ENCODE results near the gene MMP23B.

The MMP23B gene

DNA sequence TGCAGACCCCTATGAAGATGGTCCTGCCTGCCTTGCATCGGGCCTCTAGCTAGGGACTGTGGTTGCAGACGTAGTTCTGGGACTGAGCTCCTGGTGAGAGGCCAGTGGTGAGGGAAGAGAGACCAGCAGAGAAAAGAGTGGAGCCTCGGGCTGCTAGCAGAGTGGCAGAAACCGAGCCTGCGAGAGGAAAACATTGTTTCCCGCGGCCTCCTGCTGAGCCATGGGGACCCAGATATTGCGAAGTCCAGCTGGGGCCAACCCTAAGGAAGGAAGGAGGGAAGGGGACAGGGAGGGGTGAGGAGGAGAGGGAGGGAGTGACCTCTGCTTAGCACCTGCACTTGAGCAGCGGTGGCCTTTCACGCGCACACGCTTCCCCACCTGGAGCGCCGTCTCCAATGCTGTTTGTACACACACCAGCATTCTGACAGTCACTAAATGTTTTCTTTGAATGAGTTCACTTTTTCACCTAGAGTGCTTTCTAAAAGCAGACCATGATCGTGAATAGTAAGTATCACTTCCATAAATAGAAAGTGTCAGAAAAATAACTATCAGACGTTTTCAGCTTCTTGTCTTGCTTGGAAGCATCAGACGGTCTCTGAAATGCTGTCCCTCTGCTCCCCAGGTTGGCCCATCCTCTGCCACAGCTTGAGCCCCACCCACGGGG is 29.5 kb upstream of the MMP23B start:
- DNase-seq (ENCODE audit: extremely low read depth in 1 of 2, low read depth in 1 of 2) = no peak

GRCh38 chr1:1602968-1603506 is 28.9 kb upstream of the MMP23B start:
- DNase-seq (ENCODE audit: extremely low read depth in 1 of 2, low read depth in 1 of 2) = no peak

DNA sequence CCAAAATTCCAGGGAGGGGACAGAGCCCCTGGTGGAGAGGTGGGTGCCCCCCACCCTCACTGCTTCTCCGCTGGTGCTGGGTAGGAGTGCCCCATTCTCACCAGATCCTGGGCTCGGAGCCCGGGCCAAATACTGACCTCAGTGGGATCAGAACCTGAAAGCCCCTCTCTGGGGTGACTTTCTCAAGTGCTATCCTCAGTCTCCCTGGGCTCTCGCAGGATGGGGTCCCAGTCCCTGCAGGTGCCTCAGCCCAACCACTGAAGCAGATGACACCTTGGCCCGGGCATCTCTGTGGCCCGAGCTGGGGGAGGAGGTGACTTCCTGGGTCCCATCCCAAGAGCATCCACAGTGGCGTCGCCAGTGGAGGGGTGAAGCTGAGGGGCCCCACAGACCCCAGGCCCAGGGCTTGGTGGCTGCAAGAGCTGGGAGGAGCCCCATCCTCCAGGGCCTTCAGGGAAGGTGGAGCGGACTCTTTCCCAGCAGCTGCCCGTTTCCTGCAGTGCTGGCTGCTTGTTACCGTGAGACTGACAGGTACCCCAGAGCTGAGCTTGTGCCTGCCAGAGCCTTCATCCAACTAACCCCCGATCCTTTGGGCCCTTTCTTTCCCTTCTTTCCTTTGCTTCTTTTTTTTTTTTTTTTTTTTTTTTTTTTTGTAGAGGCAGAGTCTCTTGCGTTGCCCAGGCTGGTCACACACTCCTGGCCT is 28.2 kb upstream of the MMP23B start:
- no peak for DNase-seq (ENCODE audit: extremely low read depth in 1 of 2, low read depth in 1 of 2)

DNA sequence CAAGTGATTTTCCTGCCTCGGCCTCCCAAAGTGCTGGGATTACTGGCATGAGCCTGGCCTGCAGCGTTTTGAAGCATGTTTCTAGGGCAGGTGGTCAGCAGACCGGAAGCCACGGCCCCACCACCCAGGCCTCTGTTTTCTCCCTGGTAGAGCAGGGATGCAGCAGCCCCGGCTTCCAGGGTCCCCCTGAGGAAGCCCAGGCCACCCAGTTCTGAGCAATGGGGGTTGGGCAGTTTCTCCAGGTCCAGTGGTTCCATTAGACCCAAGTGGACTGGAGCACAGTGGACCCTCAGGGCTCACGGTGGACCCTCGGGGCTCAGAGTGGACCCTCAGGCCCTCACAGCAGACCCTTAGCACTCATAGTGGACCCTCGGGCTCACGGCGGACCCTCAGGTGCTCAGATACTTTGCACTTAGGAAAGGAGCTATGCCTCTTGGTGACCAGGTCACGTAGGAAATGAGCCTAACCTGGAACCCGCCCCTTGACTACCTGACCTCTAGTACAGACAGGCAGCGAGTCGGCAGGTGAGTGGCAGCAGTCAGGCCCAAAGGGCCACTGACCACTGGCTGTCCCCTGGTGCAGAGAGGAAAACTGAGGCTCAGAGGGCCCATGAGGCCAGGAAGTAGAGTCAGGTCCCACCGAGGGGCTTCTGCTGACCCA is 27.5 kb upstream of the MMP23B start:
- no peak for DNase-seq (ENCODE audit: extremely low read depth in 1 of 2, low read depth in 1 of 2)

- DNase-seq (ENCODE audit: extremely low read depth in 1 of 2, low read depth in 1 of 2) = no peak
Measured at GRCh38 chr1:1605034-1605591, 26.9 kb upstream of the MMP23B start.

- DNase-seq (ENCODE audit: extremely low read depth in 1 of 2, low read depth in 1 of 2) = no peak
Measured at GRCh38 chr1:1605724-1606123, 26.2 kb upstream of the MMP23B start.

DNA sequence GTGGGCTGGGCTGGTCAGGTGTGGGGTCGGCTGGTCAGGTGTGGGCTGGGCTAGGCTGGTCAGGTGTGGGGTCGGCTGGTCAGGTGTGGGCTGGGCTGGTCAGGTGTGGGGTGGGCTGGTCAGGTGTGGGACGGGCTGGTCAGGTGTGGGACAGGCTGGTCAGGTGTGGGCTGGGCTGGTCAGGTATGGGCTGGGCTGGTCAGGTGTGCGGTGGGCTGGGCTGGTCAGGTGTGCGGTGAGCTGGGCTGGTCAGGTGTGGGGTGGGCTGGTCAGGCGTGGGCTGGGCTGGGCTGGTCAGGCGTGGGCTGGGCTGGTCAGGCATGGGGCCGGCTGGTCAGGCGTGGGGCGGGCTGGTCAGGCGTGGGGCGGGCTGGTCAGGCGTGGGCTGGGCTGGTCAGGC is 25.7 kb upstream of the MMP23B start:
- no peak for DNase-seq (ENCODE audit: extremely low read depth in 1 of 2, low read depth in 1 of 2)

GRCh38 chr1:1609822-1610485 is 22.0 kb upstream of the MMP23B start:
- DNase-seq (ENCODE audit: extremely low read depth in 1 of 2, low read depth in 1 of 2) = no peak

- DNase-seq (ENCODE audit: extremely low read depth in 1 of 2, low read depth in 1 of 2) = no peak
Measured at GRCh38 chr1:1610796-1611195, 21.2 kb upstream of the MMP23B start.

GRCh38 chr1:1612104-1612400 is 19.9 kb upstream of the MMP23B start:
- DNase-seq (ENCODE audit: extremely low read depth in 1 of 2, low read depth in 1 of 2) = no peak

GRCh38 chr1:1613509-1614082 is 18.4 kb upstream of the MMP23B start:
- DNase-seq (ENCODE audit: extremely low read depth in 1 of 2, low read depth in 1 of 2) = no peak

DNA sequence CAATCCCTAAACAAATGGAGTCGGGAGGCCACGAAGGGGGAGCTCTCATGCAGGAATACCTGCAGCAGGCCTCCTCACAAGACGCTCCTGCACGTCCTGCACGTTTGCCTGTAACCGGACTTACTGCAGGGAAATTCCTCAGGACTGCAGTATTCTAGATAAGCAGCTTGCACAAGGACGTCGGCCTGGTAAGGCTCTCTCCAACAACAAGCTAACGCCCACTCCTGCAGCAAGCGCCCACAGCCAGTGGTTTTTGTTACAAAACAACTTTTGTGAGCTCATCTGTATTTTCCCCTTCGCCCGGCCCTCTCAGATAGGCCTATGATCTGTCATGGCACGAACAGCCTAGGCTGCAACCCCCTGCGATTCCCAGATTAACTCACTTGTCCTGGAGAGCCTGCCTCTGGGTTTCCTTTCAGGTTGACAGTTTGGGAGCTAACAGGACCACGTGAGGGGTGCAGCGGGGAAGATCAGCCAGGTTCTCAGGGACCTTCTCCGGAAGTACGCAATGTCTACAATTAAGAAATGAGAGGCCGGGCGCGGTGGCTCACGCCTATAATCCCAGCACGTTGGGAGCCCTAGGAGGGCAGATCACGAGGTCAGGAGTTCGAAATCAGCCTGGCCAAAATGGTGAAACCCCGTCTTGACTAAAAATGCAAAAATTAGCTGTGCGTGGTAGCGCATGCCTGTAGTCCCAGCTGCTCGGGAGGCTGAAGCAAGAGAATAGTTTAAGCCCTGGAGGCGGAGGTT is 17.6 kb upstream of the MMP23B start:
- peak in 1 of 2 donors; percentile 50 for DNase-seq (ENCODE audit: extremely low read depth in 1 of 2, low read depth in 1 of 2)

DNA sequence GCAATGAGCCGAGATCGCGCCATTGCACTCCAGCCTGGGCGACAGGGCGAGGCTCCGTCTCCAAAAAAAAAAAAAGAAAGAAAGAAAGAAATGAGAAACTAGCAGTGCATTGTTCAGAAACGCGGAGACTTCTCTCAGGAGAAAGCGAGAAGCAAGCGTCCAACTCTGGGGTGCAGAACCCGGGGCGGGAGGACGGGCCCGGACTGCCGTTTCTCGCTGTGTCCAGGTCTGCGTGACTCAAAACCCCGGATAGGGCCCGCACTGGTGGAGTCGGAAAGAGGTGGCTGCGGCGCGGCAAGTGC is 17.1 kb upstream of the MMP23B start:
- no peak for DNase-seq (ENCODE audit: extremely low read depth in 1 of 2, low read depth in 1 of 2)

GRCh38 chr1:1615256-1616044 is 16.5 kb upstream of the MMP23B start, which contains the start of gene MIB2:
TSS of gene MIB2 (plus strand) at chr1:1615500. CDS start at chr1:1623453, 7,953 bp downstream.
- DNase-seq (ENCODE audit: extremely low read depth in 1 of 2, low read depth in 1 of 2) = peak; percentile 91 to 94

DNA sequence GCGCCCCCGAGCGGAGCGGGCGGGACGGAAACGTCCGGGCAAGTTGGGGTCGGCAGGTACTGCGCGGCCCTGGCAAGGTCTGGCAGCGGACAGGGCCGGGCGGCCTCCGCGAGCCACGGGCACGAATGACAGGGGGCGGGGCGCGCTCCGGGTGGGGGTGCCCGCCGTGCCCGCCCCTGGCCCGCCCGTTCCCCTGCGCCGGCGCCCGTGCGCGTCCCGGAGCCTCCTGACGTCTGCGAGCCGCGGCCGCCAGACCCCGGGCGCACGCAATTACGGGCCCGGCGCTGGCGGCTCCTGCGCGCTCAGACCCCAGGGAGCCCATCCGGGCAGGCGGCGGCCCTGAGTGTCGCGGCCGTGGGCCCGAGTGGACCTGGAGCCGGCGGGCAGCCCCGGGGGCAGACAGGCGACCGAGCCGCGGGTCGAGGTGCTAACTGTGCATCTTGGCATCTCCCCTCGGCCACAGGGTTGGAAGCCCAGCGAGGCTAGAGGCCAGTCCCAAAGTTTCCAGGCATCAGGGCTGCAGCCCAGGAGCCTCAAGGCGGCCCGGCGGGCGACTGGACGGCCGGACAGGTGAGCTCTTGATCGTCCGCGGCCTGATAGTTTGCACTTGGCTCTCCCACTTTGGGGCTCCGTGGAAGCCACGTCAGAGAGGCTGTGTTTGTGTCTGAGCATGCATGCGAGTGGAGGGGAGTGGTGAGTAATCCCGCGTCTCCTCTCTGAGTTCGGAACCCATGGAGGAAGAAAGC is 15.8 kb upstream of the MMP23B start:
- DNase-seq (ENCODE audit: extremely low read depth in 1 of 2, low read depth in 1 of 2) = no peak

- no peak for DNase-seq (ENCODE audit: extremely low read depth in 1 of 2, low read depth in 1 of 2)
Measured at GRCh38 chr1:1616838-1617237, 15.1 kb upstream of the MMP23B start.

- DNase-seq (ENCODE audit: extremely low read depth in 1 of 2, low read depth in 1 of 2) = no peak
Measured at GRCh38 chr1:1617516-1617915, 14.5 kb upstream of the MMP23B start.

DNA sequence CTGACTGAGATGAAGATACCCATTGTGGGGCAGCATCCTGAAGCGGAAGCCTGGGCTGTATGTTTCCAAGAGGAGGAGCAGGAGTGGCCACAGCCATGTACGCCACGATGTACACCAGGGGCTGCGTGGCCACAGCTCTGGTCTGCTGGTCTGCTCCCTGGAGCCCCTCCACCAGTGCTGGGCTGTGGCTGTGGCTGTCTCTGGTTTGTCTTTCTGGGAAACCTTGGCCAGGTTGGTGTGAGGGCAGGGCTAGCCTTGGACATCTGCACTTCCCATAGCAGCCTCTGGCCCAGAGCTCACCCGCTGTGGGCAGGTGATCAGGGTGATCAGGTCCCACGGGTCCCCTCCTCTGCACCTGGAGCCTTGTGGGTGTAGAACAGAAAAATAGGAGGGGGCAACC is 14.0 kb upstream of the MMP23B start:
- DNase-seq (ENCODE audit: extremely low read depth in 1 of 2, low read depth in 1 of 2) = no peak
